IPS DF 4.7 (cell line): ENCODE measurements around the gene RASEF.
"Not testable (repeated sequence)": the region's sequence is repeated elsewhere in the genome, so short reads cannot be mapped to it uniquely, and the experiment has no call there.

ENCODE experiments used
- DNase-seq: peaks from one replicate; pipeline ENCODE4 v3.0.0-alpha.2; 2013; ENCODE audit warnings: low spot score; ENCODE audit errors: extremely low read depth

The RASEF gene

GRCh38 chr9:82975176-82975575 lies 87.8 kb downstream of the RASEF start:
- no peak for DNase-seq

- DNase-seq: no peak
These were observed 90.5 kb downstream of the RASEF start for GRCh38 chr9:82972446-82972845.

DNA sequence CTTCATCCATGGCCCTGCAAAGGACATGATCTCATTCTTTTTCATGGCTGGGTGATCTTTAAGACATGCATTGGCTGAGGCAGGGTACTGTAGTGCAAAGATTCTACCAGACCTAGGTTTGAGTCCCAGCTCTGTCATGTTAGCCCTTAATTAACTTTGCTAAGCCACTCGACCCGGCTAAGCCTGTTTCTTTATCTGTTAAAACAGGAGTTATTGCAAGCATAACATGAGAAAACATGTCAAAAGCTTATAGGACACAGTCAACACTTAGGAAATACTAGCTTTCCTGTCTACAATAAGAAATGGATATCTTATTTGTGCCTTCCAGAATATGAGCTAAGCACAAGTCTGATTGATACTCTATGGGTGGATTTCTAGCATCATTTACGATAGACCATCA lies 92.6 kb downstream of the RASEF start:
- DNase-seq: no peak

- DNase-seq: no peak
These were observed 93.7 kb downstream of the RASEF start for GRCh38 chr9:82969291-82969690.

DNA sequence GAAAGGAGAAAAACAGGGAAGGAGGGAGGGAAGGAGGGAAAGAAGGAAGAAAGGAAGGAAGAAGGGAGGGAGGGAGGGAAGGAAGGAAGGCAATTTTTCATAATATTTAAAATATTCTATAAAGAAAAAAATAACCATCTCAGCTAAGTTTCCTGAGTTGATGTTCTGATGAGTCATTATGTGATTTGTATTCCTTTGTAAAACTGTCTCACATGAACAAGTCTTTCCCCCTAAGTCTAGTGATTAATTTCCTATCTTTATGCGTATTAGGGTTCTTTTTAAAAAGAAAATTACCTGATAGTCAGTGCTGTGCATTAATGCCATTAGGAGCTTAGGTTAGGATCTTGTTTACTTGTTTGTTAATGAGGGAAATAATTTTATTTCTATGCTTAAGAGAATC lies 94.1 kb downstream of the RASEF start:
- no peak for DNase-seq

DNA sequence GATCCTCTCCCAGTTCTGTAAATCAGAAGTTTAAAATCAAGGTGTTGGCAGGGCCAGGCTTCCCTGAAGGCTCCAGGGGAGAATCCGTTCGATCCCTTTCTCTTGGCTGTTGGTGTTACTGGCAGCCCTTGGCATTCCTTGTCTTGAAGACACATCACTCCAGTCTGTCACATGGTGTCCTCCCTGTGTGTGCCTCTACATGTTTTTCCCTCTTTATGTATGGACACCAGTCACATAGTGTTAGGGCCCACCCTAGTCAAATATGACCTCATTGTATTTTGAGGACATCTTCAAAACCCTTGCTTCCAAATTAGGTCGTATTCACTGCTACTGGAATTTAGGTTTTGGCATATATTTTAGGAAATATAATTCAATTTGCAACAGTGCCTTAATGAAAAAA lies 94.6 kb downstream of the RASEF start:
- no peak for DNase-seq

DNA sequence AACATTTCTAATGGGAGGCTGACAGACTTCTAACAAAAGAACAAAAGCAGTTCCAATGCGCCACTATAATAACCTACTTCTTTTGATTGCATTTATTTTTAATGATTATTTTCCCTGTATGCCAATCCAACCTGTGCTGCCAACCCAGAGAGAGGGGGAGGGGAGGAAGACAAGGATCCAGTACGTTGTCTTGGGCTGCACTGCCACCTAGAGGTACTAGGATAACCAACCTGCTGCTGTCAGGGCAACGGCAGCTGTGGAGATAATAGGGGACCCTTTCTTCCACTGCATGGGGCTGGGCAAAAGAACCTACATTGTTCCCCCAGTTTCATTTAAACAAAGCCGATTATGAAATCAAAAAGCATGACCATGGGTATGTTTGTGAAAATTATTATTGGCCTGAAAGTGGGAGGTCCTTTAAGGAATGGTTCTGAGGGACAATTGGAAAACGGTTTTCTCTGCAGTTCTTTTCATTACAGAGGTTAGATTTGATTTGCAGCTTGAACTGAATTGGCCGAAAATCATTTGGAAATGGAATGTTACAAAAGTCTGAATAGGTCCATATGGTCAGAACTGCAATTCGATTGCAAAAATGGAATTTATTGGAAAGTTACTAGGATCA lies 101.3 kb downstream of the RASEF start:
- peak; percentile 78 for DNase-seq

GRCh38 chr9:82957529-82958379 lies 105.2 kb downstream of the RASEF start:
- DNase-seq: no peak

DNA sequence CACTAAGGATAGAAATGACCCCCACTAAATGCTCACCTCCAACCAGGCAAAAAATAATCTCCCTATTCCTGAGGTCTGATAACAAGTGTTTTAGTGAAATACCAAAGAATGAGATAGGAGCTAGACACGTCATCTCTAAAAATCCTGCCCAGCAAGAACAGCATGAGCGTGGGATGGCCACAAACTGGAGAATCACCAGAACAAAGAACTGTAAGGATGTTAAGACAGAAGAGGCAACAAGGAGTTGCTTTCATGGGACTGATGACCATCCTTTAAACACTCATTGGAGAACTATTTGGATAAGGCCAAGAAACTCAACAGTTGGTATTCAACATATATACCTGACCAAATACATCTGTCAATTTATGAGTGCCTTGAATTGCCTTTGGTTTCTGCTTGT lies 113.7 kb downstream of the RASEF start:
- no peak for DNase-seq

DNA sequence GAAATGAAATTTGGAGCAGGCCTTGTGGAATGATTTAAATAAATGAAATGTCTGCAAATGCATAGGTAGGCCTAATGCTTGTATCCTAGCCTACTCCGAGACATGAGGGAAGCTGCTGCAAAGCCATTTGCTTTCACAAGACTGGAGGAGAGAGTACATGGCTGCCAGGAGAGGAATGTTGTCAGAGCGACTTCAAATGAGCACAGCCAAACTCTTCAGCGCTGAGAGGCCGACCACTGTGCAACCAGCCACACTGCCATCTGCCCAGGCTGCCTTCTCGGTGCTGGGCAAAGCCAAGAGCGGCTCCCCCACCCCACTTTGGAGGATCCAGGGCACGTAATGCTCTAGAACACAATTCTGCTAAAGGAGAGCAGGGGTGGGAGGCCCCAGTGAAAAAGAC lies 122.6 kb downstream of the RASEF start:
- DNase-seq: no peak

- no peak for DNase-seq
These were observed 123.5 kb downstream of the RASEF start for GRCh38 chr9:82939451-82939850.

DNA sequence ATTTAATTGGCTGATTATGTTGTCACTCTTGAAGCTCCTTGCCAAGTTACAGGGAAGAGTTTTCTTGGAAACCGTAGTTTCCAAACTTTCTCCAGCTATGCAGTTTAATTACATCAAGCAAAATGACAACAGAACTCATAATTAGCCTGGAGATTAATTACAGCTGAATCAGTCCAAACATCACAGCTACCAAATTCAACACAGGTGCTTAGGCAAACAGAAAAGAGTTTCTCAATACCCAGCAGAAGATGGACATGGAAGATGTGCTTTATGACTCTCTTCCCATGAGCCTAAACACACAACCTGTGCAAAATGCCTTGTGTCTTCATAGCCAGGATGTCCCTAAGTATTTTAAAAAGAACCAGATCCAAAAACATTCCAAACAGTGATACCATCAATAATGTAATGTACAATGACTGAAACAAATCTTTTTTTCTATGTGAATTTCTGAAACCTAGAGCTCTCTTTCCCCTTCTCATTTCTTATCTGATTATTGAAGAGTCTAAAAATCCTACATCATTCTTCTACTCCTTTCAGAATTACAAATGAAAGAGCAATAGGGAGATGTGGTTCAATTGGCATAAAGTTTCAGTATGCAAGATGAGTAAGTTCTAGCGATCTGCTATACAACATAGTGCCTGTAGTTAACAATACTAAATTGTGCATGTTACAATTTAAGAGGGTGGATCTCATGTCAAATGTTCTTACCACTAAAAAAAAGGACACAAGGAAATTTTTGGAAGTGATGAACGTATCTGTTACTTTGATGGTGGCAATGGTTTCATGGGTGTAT lies 124.3 kb downstream of the RASEF start:
- no peak for DNase-seq

DNA sequence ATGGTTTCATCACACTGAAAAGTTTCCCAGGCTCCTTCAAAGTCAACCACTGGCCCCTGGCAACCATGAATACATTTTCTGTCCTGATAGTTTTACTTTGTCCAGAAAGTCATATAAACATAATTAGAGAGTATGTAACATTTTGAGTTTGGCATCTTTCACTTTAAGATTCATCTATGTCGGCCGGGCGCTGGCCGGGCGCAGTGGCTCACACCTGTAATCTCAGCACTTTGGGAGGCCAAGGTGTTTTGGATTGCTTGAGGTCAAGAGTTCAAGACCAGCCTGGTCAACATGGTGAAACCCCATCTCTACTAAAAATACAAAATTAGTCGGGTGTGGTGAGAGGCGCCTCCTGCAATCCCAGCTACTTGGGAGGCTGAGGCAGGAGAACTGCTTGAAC lies 126.4 kb downstream of the RASEF start:
- DNase-seq: not testable (repeated sequence)

DNA sequence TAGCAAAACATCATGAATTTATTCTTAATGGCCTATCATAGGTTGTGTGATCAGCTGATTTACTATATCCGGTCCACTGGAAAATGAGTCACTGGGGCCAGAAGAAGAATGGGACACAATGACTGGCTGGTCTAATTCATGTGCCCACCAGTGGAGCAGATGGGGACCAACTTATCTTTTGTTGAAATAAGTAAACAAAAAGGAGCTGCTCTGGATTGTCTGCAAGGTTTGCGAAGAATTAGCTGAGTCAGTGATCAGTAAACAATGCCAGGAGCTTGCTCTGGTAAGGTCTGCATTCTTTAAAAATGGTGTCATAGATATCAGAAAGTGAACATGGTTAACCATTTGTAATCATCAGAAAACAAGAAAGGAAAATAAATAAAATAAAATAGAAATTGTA lies 128.0 kb downstream of the RASEF start:
- no peak for DNase-seq

GRCh38 chr9:82934025-82934424 lies 128.9 kb downstream of the RASEF start:
- not testable (repeated sequence) for DNase-seq

DNA sequence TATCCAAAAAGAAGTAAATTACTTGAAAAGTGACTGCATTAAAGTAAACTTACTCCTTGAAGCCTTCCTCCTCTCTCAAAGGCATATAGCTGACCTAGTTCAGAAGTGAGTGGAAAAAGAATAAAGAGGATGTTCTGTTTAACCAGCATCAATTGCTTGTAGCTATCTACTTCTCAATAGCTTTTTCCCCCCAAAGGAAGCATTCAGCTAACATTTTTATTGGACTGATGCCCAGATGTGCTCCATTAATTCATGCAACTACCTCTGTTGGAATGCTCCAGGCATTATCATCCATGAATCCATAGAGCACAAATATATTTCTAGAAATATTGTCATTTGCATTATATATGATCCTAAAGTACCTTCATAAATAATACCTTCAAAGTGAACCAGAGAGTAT lies 132.8 kb downstream of the RASEF start:
- DNase-seq: no peak
